Osteocyte (in vitro differentiated cells): ENCODE results near the gene ARHGAP5. TPM values are rescaled to one million over a fixed set of nuclear protein-coding genes. Genes with fewer than 3 reads are reported as not detected.

Experiments used
- DNase-seq: peaks from one replicate; pipeline ENCODE4 v3.0.0; 2021; ENCODE audit warnings: mixed read lengths; ENCODE audit not compliant: unreplicated experiment; ENCODE audit errors: extremely low spot score
- H3K27ac Mint-ChIP-seq: one replicate; pipeline ENCODE4 v1.8.0; 2021; ENCODE audit warnings: mild to moderate bottlenecking, mixed read lengths; ENCODE audit not compliant: unreplicated experiment
- H3K27me3 Mint-ChIP-seq: one replicate; pipeline ENCODE4 v1.8.0; 2021; ENCODE audit warnings: mixed read lengths; ENCODE audit not compliant: unreplicated experiment
- H3K36me3 Mint-ChIP-seq: one replicate; pipeline ENCODE4 v1.8.0; 2021; ENCODE audit warnings: mixed read lengths; ENCODE audit not compliant: unreplicated experiment
- H3K4me1 Mint-ChIP-seq: one replicate; pipeline ENCODE4 v1.8.0; 2021; ENCODE audit warnings: mixed read lengths; ENCODE audit not compliant: unreplicated experiment
- H3K4me3 Mint-ChIP-seq: one replicate; pipeline ENCODE4 v1.8.0; 2021; ENCODE audit warnings: mild to moderate bottlenecking, moderate library complexity, mixed read lengths; ENCODE audit not compliant: unreplicated experiment
- H3K9me3 Mint-ChIP-seq: one replicate; pipeline ENCODE4 v1.8.0; 2021; ENCODE audit warnings: mixed read lengths; ENCODE audit not compliant: unreplicated experiment
- CTCF ChIP-seq: fragments of 200-600 bp; sonication (generic); IDR thresholded peaks from 2 replicates; pipeline ENCODE4 v1.5.0; 2021; ENCODE audit warnings: antibody characterized with exemption, mild to moderate bottlenecking, moderate library complexity
- total RNA-seq: library from RNA; stranded (reverse); gene quantifications from 2 replicates; pipeline ENCODE4 v1.2.1, GENCODE V29; 2021

The ARHGAP5 gene
- total RNA-seq, 1 donor from 2014 or later: 87.1 TPM

GRCh38 chr14:32134448-32135097, 57.5 kb downstream of the ARHGAP5 start:
- peaks cover 38% of the 10 kb centered on the region for H3K36me3 Mint-ChIP-seq
- peaks cover 4% of the 10 kb centered on the region for H3K9me3 Mint-ChIP-seq
- no peak overlapping the region for H3K4me3 Mint-ChIP-seq
- peaks cover 2% of the 10 kb centered on the region for H3K4me1 Mint-ChIP-seq
- H3K27me3 Mint-ChIP-seq: no peaks in the 10 kb centered on the region
- no peak for TF ChIP-seq CTCF
- DNase-seq: no peak
- H3K27ac Mint-ChIP-seq: no peak overlapping the region

GRCh38 chr14:32136027-32136825, 59.1 kb downstream of the ARHGAP5 start:
- H3K9me3 Mint-ChIP-seq: peaks cover 11% of the 10 kb centered on the region
- H3K4me3 Mint-ChIP-seq: no peak overlapping the region
- peaks cover 47% of the 10 kb centered on the region for H3K36me3 Mint-ChIP-seq
- no peak for DNase-seq
- no peaks in the 10 kb centered on the region for H3K27me3 Mint-ChIP-seq
- no peak for TF ChIP-seq CTCF
- no peaks in the 10 kb centered on the region for H3K4me1 Mint-ChIP-seq
- no peak overlapping the region for H3K27ac Mint-ChIP-seq

- H3K4me3 Mint-ChIP-seq: no peak overlapping the region
- peaks cover 52% of the 10 kb centered on the region for H3K36me3 Mint-ChIP-seq
- H3K4me1 Mint-ChIP-seq: no peaks in the 10 kb centered on the region
- H3K27ac Mint-ChIP-seq: no peak overlapping the region
- DNase-seq: no peak
- peaks cover 18% of the 10 kb centered on the region for H3K9me3 Mint-ChIP-seq
- no peak for TF ChIP-seq CTCF
- H3K27me3 Mint-ChIP-seq: no peaks in the 10 kb centered on the region
Observed at GRCh38 chr14:32137313-32137712, 60.2 kb downstream of the ARHGAP5 start.

GRCh38 chr14:32137892-32138291, 60.8 kb downstream of the ARHGAP5 start:
- no peak for DNase-seq
- peaks cover 18% of the 10 kb centered on the region for H3K9me3 Mint-ChIP-seq
- H3K27ac Mint-ChIP-seq: no peak overlapping the region
- H3K27me3 Mint-ChIP-seq: no peaks in the 10 kb centered on the region
- peaks cover 57% of the 10 kb centered on the region for H3K36me3 Mint-ChIP-seq
- H3K4me1 Mint-ChIP-seq: no peaks in the 10 kb centered on the region
- no peak for TF ChIP-seq CTCF
- no peak overlapping the region for H3K4me3 Mint-ChIP-seq

- H3K36me3 Mint-ChIP-seq: peaks cover 50% of the 10 kb centered on the region
- TF ChIP-seq CTCF: no peak
- no peaks in the 10 kb centered on the region for H3K27me3 Mint-ChIP-seq
- DNase-seq: no peak
- no peak overlapping the region for H3K27ac Mint-ChIP-seq
- H3K4me1 Mint-ChIP-seq: peaks cover 3% of the 10 kb centered on the region
- no peak overlapping the region for H3K4me3 Mint-ChIP-seq
- peaks cover 18% of the 10 kb centered on the region for H3K9me3 Mint-ChIP-seq
Observed at GRCh38 chr14:32142341-32142740, 65.2 kb downstream of the ARHGAP5 start.
